ENCODE measurements around the gene MTA1.
A peak's percentile ranks its signal among the peaks of the same experiment; 100 is the strongest.

- no peak for TF ChIP-seq TAF1 (IDR thresholded peaks at IDR 0.05; ENCODE audit: low read depth, low read length)
- TF ChIP-seq POLR2A (IDR thresholded peaks at IDR 0.05; ENCODE audit: low read depth, low read length), result no peak
- 0 out of 2 replicates have a peak, but pooled peaks have one; percentile 5 for TF ChIP-seq POLR2AphosphoS5 (IDR thresholded peaks at IDR 0.05; ENCODE audit: low read depth, low read length)
- no peak for TF ChIP-seq PAX5 (IDR thresholded peaks at IDR 0.05; ENCODE audit: insufficient read depth, low read length, severe bottlenecking)
- no peak for TF ChIP-seq POU2F2 (IDR thresholded peaks at IDR 0.05; ENCODE audit: low read depth, low read length)
- TF ChIP-seq SPI1 (IDR thresholded peaks at IDR 0.05; ENCODE audit: low read depth, low read length), result no peak
Measured at GRCh38 chr14:105499256-105500035, 79.8 kb downstream of the MTA1 start.

Data from GM12891 (cell line).